Panc1 (cell line): ENCODE measurements around the gene RAI14. TPM values are rescaled to one million over a fixed set of nuclear protein-coding genes. Genes with fewer than 3 reads are reported as not detected.

Experiments used
- ATAC-seq: fragments of 200-7000 bp; cut with Tn5 transposase; 2 replicates; pipeline ENCODE4 v1.9.1; 2020; ENCODE audit warnings: mild to moderate bottlenecking, moderate library complexity
- BruUV-seq: library from RNA; stranded (reverse); fragments of 400-500 nt; replicated peaks from 2 replicates; lab custom pipeline; 2021; lab: Mats Ljungman, UMichigan
- CTCF ChIA-PET: fragments of 300-600 bp; sonication (Branson Sonifier 250); formaldehyde crosslinking; loops from one replicate; lab custom pipeline; 2022; ENCODE audit warnings: antibody characterized with exemption; lab: Charles Lee
- POLR2A ChIA-PET: fragments of 300-600 bp; sonication (Branson Sonifier 250); formaldehyde crosslinking; loops from one replicate; lab custom pipeline; 2022; ENCODE audit warnings: antibody characterized with exemption; lab: Charles Lee
- DNase-seq: peaks from one replicate; pipeline ENCODE4 v3.0.0-alpha.2; 2010; ENCODE audit warnings: low read depth, low spot score
- H3K27ac ChIP-seq: 2 replicates; pipeline ENCODE4 v1.5.1; 2011; ENCODE audit warnings: mild to moderate bottlenecking, low read length, inconsistent platforms
- H3K27me3 ChIP-seq: fragments of 200-500 bp; sonication (Bioruptor generic); 2 replicates; pipeline ENCODE4 v1.6.0; 2014; ENCODE audit warnings: low read length, inconsistent platforms; ENCODE audit not compliant: control insufficient read depth, insufficient read depth
- H3K36me3 ChIP-seq: fragments of 200-500 bp; sonication (Bioruptor generic); 2 replicates; pipeline ENCODE4 v1.5.1; 2014; ENCODE audit warnings: inconsistent platforms, mild to moderate bottlenecking, low read length, moderate library complexity; ENCODE audit not compliant: control insufficient read depth, insufficient read depth
- H3K4me1 ChIP-seq: 2 replicates; pipeline ENCODE4 v1.5.1; 2011; ENCODE audit warnings: inconsistent platforms, mild to moderate bottlenecking, low read length, moderate library complexity; ENCODE audit not compliant: control insufficient read depth, insufficient read depth
- H3K4me3 ChIP-seq, 2 experiments: 2 replicates each; pipeline ENCODE4 v1.5.1; 2011 to 2012; ENCODE audit warnings: low read depth in 2 of 2, low read length in 2 of 2, mild to moderate bottlenecking in 2 of 2, inconsistent platforms in 1 of 2, moderate library complexity in 1 of 2
- H3K9me3 ChIP-seq: fragments of 200-500 bp; sonication (Bioruptor generic); 2 replicates; pipeline ENCODE4 v1.5.1; 2014; ENCODE audit warnings: low read depth, mild to moderate bottlenecking, inconsistent platforms, low read length, moderate library complexity; ENCODE audit not compliant: control insufficient read depth, insufficient read depth
- POLR2AphosphoS5 ChIP-seq: IDR thresholded peaks from 2 replicates; pipeline ENCODE4 v1.6.1; 2012; ENCODE audit warnings: mild to moderate bottlenecking, low read depth, low read length, moderate library complexity
- SIN3A ChIP-seq: IDR thresholded peaks from 2 replicates; pipeline ENCODE4 v1.6.1; 2012; ENCODE audit warnings: low read depth, mild to moderate bottlenecking, low read length, moderate library complexity, borderline replicate concordance; ENCODE audit not compliant: insufficient read depth
- TCF7L2 ChIP-seq: IDR thresholded peaks from 2 replicates; pipeline ENCODE4 v1.6.1; 2011; ENCODE audit warnings: mild to moderate bottlenecking, low read depth, low read length, inconsistent platforms
- in situ Hi-C: cut with HindIII; loops from 2 replicates; pipeline ENCODE4 v1.10.0; 2016; ENCODE audit warnings: low sequenced_read_pairs, low pct_unique_long_range_greater_than_20kb
- intact Hi-C: fragments of 100-400 bp; cut with micrococcal nuclease; formaldehyde crosslinking; loops from one replicate; pipeline ENCODE4 v1.10.0; 2022; ENCODE audit not compliant: unreplicated experiment
- total RNA-seq: library from RNA; stranded (reverse); gene quantifications from one replicate; pipeline ENCODE4 v1.2.1, GENCODE V29; 2021; ENCODE audit not compliant: unreplicated experiment
- TF ChIP-seq, protein P1 (sequence below): fragments of 450-650 bp; IDR thresholded peaks from 2 replicates; pipeline ENCODE4 v1.5.1; 2017; ENCODE audit warnings: mild to moderate bottlenecking
- TF ChIP-seq, protein P2 (sequence below), 2 experiments: IDR thresholded peaks; 2 replicates each; pipeline ENCODE4 v1.6.1; 2011 to 2012; ENCODE audit warnings: low read depth in 2 of 2, control low read depth in 1 of 2, low read length in 1 of 2, mild to moderate bottlenecking in 1 of 2, moderate library complexity in 1 of 2; ENCODE audit not compliant: insufficient read depth in 1 of 2

Gene RAI14
- total RNA-seq, 1 experiment from 2014 or later = 18.5 TPM

DNA sequence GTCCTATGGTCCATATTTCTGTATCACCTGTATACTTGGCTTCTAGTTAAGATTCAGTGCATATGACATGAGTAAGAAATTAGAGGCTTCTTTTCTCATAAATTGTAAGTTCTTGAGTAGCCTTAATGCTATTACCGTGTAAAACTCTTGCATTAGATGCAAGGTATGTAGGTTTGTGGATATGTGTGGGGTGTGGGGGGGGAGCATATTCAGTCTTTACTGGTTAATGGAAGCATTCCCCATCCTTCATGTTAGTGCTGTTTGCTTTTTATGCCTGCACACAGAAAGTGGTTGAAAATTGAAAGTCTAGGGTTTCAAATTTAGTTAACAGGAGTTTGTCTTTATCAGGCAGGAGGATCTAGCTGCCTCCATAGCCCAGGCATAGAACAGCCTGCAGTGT is 16.1 kb downstream of the RAI14 start:
- no peak for TF ChIP-seq TCF7L2
- no peak for TF ChIP-seq SIN3A
- TF ChIP-seq, protein P1, sequence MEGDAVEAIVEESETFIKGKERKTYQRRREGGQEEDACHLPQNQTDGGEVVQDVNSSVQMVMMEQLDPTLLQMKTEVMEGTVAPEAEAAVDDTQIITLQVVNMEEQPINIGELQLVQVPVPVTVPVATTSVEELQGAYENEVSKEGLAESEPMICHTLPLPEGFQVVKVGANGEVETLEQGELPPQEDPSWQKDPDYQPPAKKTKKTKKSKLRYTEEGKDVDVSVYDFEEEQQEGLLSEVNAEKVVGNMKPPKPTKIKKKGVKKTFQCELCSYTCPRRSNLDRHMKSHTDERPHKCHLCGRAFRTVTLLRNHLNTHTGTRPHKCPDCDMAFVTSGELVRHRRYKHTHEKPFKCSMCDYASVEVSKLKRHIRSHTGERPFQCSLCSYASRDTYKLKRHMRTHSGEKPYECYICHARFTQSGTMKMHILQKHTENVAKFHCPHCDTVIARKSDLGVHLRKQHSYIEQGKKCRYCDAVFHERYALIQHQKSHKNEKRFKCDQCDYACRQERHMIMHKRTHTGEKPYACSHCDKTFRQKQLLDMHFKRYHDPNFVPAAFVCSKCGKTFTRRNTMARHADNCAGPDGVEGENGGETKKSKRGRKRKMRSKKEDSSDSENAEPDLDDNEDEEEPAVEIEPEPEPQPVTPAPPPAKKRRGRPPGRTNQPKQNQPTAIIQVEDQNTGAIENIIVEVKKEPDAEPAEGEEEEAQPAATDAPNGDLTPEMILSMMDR = no peak
- TF ChIP-seq POLR2AphosphoS5 = no peak
- TF ChIP-seq, protein P2, sequence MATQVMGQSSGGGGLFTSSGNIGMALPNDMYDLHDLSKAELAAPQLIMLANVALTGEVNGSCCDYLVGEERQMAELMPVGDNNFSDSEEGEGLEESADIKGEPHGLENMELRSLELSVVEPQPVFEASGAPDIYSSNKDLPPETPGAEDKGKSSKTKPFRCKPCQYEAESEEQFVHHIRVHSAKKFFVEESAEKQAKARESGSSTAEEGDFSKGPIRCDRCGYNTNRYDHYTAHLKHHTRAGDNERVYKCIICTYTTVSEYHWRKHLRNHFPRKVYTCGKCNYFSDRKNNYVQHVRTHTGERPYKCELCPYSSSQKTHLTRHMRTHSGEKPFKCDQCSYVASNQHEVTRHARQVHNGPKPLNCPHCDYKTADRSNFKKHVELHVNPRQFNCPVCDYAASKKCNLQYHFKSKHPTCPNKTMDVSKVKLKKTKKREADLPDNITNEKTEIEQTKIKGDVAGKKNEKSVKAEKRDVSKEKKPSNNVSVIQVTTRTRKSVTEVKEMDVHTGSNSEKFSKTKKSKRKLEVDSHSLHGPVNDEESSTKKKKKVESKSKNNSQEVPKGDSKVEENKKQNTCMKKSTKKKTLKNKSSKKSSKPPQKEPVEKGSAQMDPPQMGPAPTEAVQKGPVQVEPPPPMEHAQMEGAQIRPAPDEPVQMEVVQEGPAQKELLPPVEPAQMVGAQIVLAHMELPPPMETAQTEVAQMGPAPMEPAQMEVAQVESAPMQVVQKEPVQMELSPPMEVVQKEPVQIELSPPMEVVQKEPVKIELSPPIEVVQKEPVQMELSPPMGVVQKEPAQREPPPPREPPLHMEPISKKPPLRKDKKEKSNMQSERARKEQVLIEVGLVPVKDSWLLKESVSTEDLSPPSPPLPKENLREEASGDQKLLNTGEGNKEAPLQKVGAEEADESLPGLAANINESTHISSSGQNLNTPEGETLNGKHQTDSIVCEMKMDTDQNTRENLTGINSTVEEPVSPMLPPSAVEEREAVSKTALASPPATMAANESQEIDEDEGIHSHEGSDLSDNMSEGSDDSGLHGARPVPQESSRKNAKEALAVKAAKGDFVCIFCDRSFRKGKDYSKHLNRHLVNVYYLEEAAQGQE (IDR thresholded peaks at IDR 0.05; ENCODE audit: insufficient read depth in 1 of 2, low read depth in 2 of 2, low read length in 1 of 2) = no peak
- no peak for ATAC-seq
- CTCF ChIA-PET = no interaction called here
- Histone ChIP-seq H3K36me3 (no peaks in the 10 kb centered on the region), H3K9me3 (no peaks in the 10 kb centered on the region), H3K4me3 (no peak overlapping the region), H3K27me3 (no peaks in the 10 kb centered on the region), H3K27ac (no peak overlapping the region), H3K4me1 (no peaks in the 10 kb centered on the region)
- intact Hi-C loops = no loop called here
- no peak for DNase-seq
- POLR2A ChIA-PET = no interaction called here
- in situ Hi-C loops = no loop called here
- BruUV-seq = no TSS peak

DNA sequence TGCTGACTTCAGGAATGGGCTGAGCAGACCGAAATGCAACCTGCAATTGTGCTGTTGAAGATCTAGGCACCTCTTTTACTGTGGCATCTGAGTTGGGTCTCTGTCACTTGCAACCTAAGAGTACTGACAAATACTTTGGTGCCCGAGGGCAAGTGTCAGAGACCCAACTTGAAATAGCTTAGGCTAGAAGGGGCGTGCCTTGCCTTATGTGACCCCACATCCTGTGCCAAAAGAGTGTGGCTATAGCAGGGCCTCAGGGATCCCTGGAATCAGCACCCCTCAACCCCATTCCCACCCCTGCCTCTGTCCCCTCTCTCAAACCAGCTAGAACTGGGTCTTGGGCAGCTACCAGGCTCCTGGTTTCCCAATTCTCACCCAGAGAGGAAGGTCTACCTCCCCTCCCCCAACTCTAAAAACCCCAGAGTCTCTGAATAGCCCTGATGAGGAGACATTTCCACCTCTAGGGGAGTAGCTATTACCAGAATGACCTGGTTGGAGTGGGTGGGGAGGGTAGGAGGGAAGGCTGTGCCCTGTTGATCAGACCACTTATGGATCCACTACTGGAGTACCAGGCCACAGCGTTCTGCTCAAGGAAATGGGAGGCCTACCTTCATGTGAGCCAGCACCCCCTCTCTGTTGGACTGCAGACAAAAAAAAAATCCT is 17.5 kb downstream of the RAI14 start:
- no TSS peak for BruUV-seq
- intact Hi-C loops (no loop called here), in situ Hi-C loops (no loop called here)
- ATAC-seq (no peak), DNase-seq (no peak)
- ChIA-PET CTCF (no interaction called here), POLR2A (no interaction called here)
- Histone ChIP-seq H3K27me3 (no peaks in the 10 kb centered on the region), H3K4me1 (no peaks in the 10 kb centered on the region), H3K4me3 (no peak overlapping the region), H3K9me3 (no peaks in the 10 kb centered on the region), H3K36me3 (no peaks in the 10 kb centered on the region), H3K27ac (no peak overlapping the region)
- TF ChIP-seq TCF7L2 (no peak), SIN3A (no peak), POLR2AphosphoS5 (no peak)
- TF ChIP-seq, protein P1 = no peak
- TF ChIP-seq, protein P2 (IDR thresholded peaks at IDR 0.05; ENCODE audit: insufficient read depth in 1 of 2, low read depth in 2 of 2, low read length in 1 of 2) = no peak
